ENCODE data around the gene CYP2R1.
"Not testable (repeated sequence)": the region's sequence is repeated elsewhere in the genome, so short reads cannot be mapped to it uniquely, and the experiment has no call there.

Gene CYP2R1

DNA sequence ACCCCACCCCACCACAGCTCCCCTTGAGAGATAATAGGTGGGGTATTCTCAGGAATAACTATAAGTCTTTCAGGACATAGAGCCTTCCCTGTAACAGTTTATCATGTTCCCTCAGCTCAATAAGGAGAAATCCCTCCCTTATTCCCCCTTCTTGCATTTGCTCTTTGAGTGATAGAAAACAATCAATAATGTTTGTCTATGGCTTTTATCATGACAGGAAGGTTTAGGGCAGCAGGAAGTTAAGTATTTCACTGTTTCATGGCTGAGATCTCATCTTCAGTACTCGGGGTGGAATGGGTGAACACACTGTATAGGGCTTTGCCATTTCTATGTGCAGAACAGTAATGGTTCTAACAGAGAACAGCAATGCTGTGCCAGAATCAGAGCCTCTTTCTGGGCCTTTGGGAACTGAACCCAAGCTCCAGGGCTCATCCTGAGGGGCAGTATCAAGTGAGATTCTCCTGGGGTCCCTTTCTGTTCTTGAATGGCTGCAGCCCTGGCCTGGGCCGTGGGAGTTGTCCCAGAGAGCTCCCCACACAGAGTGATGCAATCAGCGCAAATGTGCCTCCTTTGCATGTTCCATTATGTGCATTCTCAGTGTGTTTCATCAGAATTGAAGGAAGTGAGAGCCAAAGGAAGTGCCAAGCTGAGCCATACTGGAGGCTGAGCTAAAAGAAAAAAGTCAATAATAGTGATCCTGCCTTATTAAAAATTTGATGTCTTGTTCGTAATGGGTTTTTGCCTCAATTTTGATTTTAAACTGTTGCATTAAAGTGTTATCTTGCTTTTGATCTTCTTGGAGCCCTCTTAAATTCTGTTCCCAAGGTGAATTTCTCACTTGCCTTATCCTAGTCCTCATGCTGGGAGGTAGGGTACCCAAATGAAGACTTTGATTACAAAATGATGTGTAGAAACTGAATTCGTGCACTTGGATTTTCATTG, 2.9 kb upstream of the CYP2R1 start:
- no peak for DNase-seq (ENCODE audit: low read depth, low spot score)

DNA sequence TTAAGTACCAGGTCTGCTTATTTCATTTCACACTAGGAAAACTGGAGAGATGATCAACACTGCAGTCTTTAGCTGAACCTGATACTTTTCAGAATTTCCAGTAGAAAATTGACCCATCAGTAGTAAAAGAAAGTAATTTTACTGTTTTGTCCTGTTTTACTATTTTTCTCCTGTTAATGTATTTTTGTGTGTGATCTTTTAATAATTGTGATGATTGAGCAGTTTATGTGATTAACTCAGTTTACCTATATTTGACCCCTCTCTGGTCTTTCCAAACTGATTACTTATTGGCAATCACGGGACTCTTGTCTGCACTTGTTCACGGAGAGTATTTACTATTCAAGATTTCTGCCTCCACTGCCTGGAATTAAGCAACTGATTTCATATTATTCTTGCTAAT, 546 bp upstream of the CYP2R1 start:
- DNase-seq (ENCODE audit: low read depth, low spot score) = no peak

DNA sequence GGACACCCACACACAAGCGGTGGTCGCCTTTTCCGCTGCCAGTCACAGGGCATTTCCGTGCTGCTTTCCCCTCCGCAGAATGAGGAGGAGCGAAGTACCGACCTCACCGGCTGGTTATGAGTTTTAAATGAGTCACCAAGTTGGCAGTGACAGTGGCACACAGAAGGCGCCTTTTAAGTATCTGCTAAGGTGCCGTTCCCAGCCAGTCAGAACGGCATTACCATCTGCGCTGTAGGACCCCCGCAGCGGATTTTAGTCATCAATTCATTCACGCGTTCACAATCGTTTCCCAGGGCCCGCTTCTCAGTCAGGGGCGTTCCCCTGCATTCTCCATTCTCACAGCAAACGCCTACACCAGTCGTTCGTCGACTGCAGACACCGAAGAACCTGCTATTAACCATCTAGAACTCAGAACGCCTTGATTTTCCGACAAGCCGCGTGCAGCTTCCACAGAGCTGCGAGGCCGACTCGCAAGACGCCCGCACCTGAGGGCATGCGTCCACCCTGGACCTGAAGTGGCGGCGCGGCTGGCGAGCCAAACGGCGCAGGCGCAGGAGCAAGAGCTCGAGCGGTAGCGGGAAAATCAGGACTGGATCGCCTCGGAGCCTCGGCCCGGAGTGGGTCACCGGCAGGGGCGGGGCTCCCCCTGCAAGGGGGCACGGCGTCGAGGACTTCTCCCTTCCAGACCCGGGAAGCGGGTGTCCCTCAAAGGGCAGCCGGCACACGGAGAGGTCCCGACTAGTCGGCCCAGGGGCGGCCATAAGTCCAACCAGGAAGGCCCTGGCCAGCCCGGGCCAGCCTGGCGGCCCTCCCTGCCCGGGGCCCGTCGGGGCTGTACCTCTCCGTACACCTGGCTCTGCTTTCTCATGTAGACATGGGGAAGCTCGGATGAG, 642 bp downstream of the CYP2R1 start:
- DNase-seq (ENCODE audit: low read depth, low spot score) = peak; percentile 69

DNA sequence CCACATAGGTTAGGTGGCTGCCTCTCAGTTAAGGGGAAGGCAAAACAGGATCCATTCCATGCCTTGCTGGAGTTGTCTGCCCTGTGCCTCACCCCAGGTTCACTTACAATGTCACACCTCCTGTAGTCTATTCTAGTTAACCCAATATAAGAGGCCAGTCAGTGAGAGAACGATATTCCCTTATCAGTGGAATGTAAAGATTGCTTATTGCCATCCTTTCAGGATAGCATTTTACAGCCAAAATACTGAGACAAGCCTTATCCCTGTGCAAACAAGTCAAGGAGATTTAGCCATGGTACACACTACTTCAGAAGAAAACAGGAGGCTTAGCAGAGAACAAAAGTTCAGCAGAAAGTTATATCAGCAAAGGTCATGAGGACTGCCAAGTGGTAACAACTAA, 5.5 kb downstream of the CYP2R1 start:
- no peak for DNase-seq (ENCODE audit: low read depth, low spot score)

DNA sequence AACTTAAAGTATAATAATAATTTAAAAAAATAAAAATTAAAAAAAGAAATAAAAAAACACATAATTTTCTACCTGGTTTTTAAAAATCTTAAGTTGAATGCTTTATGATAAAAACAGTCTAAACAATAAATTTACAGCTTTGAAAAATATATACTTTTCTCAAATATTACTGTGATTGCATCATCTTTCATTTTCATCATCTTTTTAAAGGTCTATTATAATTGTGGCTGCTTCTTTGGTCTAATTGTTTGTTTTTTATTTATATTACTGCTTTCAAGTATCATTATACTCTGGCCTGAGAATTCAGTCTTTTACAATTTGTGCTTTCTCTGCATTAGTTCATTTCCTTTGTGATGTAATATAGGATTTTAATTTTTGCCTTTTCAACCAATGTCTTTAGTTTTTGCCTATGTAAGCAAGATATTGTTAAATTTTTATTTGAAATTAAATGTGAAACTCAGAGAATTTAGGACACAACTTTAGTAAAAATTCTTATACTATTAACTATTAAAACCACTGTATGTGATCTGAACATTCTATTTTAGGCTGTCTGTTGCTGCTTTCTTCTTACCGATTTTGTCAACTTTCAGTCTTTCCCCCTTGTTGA, 7.3 kb downstream of the CYP2R1 start:
- DNase-seq (ENCODE audit: low read depth, low spot score) = no peak

DNA sequence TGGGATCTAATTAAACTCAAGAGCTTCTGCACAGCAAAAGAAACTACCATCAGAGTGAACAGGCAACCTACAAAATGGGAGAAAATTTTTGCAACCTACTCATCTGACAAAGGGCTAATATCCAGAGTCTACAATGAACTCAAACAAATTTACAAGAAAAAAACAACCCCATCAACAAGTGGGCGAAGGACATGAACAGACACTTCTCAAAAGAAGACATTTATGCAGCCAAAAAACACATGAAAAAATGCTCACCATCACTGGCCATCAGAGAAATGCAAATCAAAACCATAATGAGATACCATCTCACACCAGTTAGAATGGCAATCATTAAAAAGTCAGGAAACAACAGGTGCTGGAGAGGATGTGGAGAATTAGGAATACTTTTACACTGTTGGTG, 8.3 kb downstream of the CYP2R1 start:
- DNase-seq (ENCODE audit: low read depth, low spot score) = not testable (repeated sequence)

DNA sequence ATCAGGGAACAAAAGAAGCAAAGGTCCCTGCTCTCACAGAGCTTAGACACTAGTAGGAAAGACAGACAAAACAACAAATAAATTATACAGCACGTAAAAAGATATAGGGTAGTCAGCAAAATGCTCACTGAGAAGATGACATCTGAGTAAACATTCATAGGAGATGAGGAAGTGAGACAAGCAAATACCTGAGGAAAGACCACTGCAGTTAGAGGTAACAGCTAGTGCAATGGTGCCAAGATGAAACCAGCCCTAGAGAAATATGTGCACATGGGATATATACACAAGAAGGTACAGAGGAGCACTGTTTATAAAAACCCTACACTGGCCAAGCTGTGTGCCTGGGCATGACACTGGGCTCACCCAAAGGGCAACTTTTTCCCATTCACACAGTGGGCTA, 9.8 kb downstream of the CYP2R1 start:
- DNase-seq (ENCODE audit: low read depth, low spot score) = no peak

DNA sequence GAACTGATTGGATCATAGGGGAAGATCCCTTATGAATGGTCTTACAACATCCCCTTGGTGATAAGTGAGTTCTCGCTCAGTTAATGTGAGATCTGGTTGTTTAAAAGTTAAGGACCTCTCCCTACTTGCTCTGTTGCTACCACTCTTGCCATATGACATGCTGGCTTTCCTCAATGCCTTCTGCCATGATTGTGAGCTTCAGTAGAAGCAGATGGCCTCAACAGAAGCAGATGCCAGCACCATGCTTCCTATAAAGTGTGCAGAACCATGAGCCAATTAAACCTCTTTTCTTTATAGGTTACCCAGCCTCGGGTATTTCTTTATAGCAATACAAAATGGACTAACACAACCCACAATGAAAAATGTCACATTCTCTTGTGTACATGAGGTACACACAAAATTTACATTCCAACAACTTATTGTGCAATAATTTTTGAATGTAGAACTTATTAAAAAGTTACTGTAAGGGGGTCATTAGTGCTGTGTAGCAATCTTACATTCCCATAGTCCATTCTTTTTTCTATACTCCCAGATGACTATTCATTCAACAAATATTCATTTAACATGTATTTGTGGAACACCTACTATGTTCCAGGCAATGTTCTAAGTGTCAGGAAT, 10.3 kb downstream of the CYP2R1 start:
- DNase-seq (ENCODE audit: low read depth, low spot score) = no peak

DNA sequence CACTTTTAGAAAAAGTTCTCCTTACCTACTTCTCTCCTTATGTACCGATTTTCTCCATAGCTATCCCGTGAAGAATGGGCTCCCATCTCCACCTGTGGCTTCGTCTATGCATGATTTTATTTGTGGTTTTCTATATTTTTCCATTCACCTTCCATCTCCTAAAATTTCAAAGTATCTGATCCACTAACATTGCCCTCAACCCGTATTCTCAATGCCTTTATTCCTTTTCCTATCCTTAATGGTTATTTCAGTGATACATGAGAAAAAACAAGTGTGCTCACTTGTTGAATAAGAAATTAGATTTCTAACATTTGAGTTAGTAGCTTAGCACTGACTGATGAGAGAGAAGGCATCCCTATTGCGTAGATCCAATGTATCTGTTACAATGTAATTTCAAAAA, 16.9 kb downstream of the CYP2R1 start:
- no peak for DNase-seq (ENCODE audit: low read depth, low spot score)

DNA sequence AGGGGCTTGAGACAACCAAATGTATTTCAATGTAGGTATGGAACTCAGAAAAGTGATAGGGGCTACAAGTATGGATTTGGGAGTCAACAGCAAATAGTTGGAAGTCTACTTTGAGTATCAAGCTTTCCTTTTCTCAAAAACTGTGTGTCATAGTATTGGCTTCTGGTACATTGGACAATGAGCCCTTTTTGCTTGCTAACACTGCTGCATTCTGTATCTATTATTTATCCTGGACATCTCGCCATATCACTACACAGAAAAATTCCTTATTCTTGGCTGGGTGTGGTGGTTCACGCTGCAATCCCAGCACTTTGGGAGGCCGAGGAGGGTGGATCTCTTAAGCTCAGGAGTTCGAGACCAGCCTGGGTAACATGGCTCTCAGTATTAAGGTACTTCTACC, 18.4 kb downstream of the CYP2R1 start:
- DNase-seq (ENCODE audit: low read depth, low spot score) = no peak

DNA sequence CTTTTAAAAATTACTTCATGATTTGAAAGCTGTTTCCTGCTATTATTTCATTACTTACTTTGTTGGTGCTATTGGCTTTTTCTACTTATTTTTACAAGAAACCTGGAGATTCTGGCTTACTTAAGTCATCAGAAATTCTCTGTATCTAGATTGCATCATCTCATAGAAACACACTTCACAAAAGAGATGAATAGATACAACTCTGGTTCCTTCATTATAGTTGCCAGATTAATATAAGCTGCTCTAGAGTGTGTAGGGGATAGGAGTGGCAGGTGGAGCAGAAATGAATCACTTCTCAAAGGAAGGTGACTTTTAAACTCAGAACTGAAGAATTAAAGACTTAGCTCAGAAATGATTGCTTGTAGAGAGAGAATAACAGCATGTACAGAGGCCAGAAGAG, 20.0 kb downstream of the CYP2R1 start:
- DNase-seq (ENCODE audit: low read depth, low spot score) = no peak

DNA sequence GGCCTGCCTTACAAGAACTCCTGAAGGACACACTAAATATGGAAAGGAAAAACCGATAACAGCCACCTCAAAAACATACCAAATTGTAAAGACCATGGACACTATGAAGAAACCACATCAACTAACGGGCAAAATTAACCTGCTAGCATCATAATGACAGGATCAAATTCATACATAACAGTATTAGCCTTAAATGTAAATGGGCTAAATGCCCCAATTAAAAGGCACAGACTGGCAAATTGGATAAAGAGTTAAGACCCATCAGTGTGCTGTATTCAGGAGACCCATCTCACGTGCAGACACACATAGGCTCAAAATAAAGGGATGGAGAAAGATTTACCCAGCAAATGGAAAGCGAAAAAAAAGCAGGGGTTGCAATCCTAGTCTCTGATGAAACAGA, 28.3 kb downstream of the CYP2R1 start:
- DNase-seq (ENCODE audit: low read depth, low spot score) = not testable (repeated sequence)

DNA sequence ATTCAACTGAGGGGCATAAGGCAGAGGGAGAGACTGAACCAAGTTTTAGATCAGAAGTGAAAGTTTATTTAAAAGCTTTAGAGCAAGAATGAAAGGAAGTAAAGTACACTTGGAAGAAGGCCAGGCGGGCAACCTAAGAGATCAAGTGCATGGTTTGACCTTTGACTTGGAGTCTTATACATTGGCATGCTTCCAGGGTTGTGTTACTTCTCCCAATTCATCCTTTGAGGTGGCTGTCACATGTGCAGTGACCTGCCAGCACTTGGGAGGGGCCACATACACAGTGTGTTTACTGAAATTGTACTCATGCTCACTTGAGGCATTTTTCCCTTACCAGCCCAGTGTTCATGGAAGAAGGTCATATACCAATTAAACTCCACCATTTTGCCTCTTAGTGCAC, 30.4 kb downstream of the CYP2R1 start:
- DNase-seq (ENCODE audit: low read depth, low spot score) = no peak

DNA sequence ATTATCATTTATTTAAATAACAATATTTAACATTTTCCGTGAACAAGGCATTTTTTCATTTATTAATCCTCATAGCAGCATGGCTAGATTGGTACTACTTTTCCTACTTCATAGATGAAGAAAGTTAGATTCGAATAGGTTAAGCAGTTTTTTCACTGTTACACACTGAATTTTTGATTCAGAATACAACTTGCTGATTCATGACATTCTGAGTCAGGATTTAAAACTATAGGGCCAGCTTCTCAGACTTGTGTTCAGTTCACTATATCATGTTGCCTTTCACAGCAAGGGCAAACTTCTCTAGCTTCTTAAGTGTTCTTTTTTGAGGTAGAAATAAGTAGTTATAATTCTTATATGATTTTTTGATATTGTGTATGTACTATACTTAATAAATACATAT, 31.5 kb downstream of the CYP2R1 start:
- DNase-seq (ENCODE audit: low read depth, low spot score) = no peak

DNA sequence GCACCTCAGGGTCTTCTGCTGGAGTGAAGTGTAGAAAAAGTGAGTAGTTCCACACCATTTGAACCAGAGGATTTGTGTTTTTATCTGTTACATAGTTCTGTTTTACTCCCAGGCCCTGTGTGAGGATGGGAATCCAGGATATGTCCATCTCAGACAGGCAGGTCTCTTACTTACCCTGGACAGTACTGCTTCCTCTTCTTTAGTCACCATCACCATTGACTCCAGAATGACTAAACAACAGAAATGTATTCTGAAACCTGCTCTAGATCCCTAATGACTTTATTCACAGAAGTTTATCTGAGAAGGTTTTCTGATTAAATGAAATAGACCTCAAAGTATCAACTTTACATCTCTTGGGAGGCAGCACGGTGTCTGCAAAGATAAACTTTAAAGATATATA, 33.6 kb downstream of the CYP2R1 start:
- DNase-seq (ENCODE audit: low read depth, low spot score) = no peak

DNA sequence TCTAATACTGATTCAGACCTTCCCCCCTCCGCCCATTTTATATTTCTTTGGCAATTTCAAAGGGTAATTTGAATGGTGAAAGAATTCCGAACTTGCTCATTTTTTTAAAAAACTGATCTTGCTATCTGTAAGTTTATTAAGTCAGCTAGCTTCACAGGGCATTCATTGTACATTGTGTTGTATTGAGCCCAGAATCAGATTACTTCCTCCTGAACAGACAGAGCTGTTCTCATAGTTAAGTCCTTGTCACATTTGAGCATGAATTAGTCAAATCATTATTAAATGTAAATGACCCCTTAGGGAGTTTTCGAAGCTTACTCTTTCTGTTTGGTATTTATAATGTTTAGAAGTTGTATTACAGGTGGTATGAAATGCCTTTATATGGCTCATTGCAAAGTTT, 34.4 kb downstream of the CYP2R1 start:
- no peak for DNase-seq (ENCODE audit: low read depth, low spot score)

DNA sequence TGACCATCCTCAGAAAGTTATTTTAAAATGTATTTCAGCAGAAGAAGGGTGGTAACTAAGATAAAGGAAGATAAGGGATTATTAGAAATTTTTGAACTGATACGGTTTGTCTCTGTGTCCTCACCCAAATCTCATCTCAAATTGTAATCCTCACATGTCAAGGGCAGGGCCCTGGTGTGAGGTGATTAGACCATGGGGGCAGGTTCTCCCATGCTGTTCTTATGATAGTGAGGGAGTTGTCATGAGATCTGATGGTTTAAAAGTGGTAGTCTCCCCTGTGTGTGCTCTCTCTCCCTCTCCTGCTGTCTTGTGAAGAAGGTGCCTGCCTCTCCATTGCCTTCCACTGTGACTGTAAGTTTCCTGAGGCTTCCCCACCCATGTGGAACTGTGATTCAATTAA, 36.1 kb downstream of the CYP2R1 start:
- DNase-seq (ENCODE audit: low read depth, low spot score) = no peak

DNA sequence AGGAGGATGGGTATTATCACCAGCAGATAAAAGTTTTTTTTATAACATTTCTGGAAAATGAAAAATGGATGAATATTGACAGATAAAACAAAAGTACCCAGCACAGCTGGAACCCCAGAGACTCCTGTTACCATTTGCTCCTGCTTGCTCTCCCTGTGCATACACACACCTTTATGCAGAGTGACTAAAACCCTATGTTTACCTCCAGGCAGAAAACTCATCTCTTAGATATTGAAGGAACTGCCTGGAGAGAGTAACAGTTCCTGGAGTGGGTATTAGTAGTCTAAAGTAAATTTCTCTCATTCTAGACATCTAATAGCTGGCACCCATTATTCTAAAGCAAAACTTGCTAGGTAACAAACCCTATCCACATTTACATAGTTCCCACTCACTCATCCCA, 38.0 kb downstream of the CYP2R1 start:
- DNase-seq (ENCODE audit: low read depth, low spot score) = no peak

DNA sequence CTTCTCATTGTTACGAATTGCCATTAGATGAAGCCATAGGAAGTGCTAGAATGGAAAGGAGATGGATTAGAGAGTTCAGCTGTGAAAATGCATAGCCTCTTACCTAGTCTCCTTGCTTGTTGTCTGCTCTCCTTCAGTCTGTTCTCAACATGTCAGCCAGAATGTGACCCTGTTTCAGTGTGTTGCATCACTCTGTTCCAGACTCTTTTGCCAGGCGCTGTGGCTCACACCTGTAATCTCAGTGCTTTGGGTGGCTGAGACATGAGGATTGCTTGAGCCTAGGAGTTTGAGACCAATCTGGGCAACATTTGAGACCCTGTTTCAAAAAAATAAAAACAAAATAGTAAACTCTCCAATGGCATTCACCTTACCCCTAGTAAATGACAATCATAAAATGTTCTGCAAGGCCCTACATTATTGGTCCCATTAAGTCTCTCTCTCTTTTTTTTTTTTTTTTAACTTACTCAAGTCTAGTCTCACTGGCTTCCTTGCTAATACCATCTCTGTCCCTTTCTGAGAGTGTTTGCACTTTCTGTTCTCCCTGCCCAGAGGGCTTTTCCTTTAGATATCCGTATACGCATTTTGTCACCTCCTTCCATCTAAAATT, 39.4 kb downstream of the CYP2R1 start:
- no peak for DNase-seq (ENCODE audit: low read depth, low spot score)

DNA sequence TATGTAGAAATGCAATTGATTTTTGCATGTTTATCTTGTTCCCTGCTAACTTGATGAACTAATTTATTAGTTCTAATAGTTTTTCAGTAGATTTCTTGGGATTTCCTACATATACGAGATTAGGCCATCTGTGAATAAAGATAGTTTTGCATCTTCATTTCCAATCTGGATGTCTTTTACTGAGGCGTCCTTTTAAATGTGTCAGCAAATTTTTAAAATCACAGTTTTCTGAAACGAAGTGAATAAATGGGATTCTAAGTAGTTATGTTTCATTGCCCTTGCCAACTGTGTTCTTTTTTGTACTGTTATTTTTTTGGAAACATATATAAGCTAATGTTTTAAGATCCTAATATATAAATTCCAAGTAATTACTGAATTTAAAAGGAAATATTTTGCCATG, 50.0 kb downstream of the CYP2R1 start:
- DNase-seq (ENCODE audit: low read depth, low spot score) = no peak

Data from activated naive CD8-positive, alpha-beta T cell treated with anti-CD3 and anti-CD28 coated beads, Interleukin-2, amount 50 U/mL, for 16 hours (primary cell).